Non-pigmented ciliary epithelial cell (primary cell): Measurements from ENCODE around the gene ALPK3.

Experiments used
- DNase-seq: peaks from one replicate; pipeline ENCODE4 v3.0.0-alpha.2; 2010; ENCODE audit warnings: low read depth

ALPK3 gene

GRCh38 chr15:84922530-84922929, 105.4 kb downstream of the ALPK3 start:
- no peak for DNase-seq
